SK-N-MC (cell line): ENCODE data around the gene RANBP6.

ENCODE experiments used
- DNase-seq: peaks from one replicate; pipeline ENCODE4 v3.0.0-alpha.2; 2011; ENCODE audit warnings: low read depth, low spot score
- H3K27ac ChIP-seq: fragments of 200-600 bp; sonication (generic); 2 replicates; pipeline ENCODE4 v1.5.1; 2016; ENCODE audit warnings: mixed run types
- H3K36me3 ChIP-seq: fragments of 200-600 bp; sonication (generic); 2 replicates; pipeline ENCODE4 v1.6.1; 2017; ENCODE audit warnings: antibody characterized with exemption, low read length, mixed read lengths; ENCODE audit not compliant: insufficient read depth
- H3K4me3 ChIP-seq: fragments of 200-600 bp; sonication (generic); 2 replicates; pipeline ENCODE4 v1.5.1; 2016
- H3K9ac ChIP-seq: fragments of 200-600 bp; sonication (generic); 2 replicates; pipeline ENCODE4 v1.8.0; 2017; ENCODE audit warnings: mixed run types, mixed read lengths; ENCODE audit not compliant: insufficient read length
- H3K9me3 ChIP-seq: fragments of 200-600 bp; sonication (generic); 2 replicates; pipeline ENCODE4 v1.6.1; 2017; ENCODE audit warnings: low read depth, mild to moderate bottlenecking, antibody characterized with exemption, low read length, moderate library complexity, mixed read lengths
- EZH2 ChIP-seq: fragments of 200-600 bp; sonication (generic); IDR thresholded peaks from one replicate; pipeline ENCODE4 v1.6.1; 2017; ENCODE audit warnings: antibody characterized with exemption
- FOXP2 ChIP-seq: optimal IDR thresholded peaks from 2 replicates; pipeline ENCODE3; 2011; ENCODE audit warnings: mild to moderate bottlenecking, moderate library complexity; ENCODE audit not compliant: insufficient read depth; ENCODE audit errors: extremely low read length, control extremely low read depth
- POLR2AphosphoS5 ChIP-seq: IDR thresholded peaks from 2 replicates; pipeline ENCODE4 v1.6.1; 2012; ENCODE audit warnings: mild to moderate bottlenecking, low read depth, low read length, borderline replicate concordance

The RANBP6 gene

DNA sequence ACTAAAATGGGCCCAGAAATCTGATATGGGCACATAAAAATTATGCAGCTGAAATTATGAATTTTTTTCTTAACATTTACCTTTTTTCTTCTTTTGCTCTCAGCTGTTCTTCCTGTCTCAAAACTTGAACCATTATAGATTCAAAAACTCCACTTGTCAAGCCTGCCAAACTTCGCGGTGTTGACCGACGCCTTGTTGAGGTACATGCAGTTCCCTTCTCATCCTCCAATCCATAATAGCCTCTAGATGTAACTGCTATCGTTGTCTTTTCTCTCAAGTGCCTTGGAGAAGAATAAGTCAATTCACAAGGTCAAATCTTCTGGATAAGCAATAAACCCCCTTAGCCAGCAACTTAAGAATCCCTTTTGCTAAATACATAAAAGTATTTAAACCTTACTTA lies 27.2 kb downstream of the RANBP6 start:
- no peaks in the 10 kb centered on the region for H3K36me3 ChIP-seq
- H3K27ac ChIP-seq = no peak overlapping the region
- no peaks in the 10 kb centered on the region for H3K9me3 ChIP-seq
- DNase-seq = no peak
- no peak overlapping the region for H3K9ac ChIP-seq
- H3K4me3 ChIP-seq = no peak overlapping the region
- TF ChIP-seq EZH2 (no peak), POLR2AphosphoS5 (no peak), FOXP2 (no peak)

DNA sequence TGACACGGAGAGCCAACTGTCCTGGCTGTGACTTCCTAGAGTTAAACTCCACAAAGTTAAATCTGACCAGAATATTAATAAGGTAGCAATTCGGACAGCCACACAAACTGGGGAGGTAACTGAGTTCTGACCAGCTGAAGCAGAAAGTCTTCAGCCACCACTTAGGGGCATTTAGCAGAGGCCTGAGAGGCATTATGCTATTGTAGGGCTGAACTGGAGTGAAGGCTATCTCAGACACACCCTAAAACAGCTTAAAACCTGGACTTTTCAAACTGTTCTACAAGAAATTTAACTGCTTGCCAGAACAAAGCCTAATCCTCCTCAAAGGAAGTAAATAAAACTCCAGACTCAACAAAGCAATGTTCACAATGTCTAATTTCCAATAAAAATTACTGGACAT lies 32.4 kb downstream of the RANBP6 start:
- H3K27ac ChIP-seq = no peak overlapping the region
- H3K9me3 ChIP-seq = no peaks in the 10 kb centered on the region
- peaks cover 4% of the 10 kb centered on the region; the same call in 1 of the 2 replicates for H3K36me3 ChIP-seq
- TF ChIP-seq EZH2 (no peak), POLR2AphosphoS5 (no peak), FOXP2 (no peak)
- no peak for DNase-seq
- H3K4me3 ChIP-seq = no peak overlapping the region
- H3K9ac ChIP-seq = no peak overlapping the region

DNA sequence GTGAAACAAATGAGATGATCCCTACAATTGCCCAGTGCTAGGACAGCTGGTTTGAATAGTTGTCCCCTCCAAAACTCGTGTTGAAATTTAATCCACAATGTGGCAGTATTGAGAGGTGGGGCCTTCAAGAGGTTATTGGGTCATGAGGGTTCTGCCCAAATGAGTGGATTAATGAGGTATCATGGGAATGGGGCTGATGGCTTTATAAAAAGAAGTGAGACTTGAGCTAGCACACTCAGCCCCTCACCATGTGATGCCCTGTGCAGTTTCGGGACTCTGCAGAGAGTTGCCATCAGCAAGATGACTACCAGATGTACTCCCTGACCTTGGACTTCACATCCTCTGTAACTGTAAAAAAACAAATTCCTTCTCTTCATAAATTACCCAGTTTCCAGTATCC lies 33.1 kb downstream of the RANBP6 start:
- no peak for DNase-seq
- Histone ChIP-seq H3K4me3 (no peak overlapping the region), H3K36me3 (peaks cover 4% of the 10 kb centered on the region; the same call in 1 of the 2 replicates), H3K27ac (no peak overlapping the region), H3K9ac (no peak overlapping the region), H3K9me3 (no peaks in the 10 kb centered on the region)
- TF ChIP-seq EZH2 (no peak), POLR2AphosphoS5 (no peak), FOXP2 (no peak)

DNA sequence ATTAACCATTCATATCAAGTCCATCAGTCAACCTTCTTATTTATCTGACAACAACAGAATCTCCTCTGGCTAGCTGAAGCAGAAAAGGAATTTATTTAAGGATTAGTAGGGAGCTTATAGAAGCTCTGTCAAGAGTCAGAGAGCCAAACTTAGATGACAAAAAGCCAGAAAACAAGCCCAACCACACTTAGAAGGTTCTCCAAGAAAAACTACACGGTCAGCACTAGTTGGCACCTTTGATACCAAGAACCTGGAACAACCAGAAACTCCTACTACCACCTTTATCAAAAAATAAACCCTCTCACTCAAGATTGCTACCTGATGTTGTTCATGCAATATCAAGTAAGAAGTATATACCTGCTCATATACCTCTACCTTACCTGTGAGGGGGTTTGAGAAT lies 36.9 kb downstream of the RANBP6 start:
- no peak overlapping the region for H3K9ac ChIP-seq
- DNase-seq = no peak
- no peak overlapping the region for H3K27ac ChIP-seq
- no peak for TF ChIP-seq POLR2AphosphoS5
- no peak for TF ChIP-seq EZH2
- TF ChIP-seq FOXP2 = no peak
- H3K36me3 ChIP-seq = peaks cover 4% of the 10 kb centered on the region; the same call in 1 of the 2 replicates
- H3K9me3 ChIP-seq = no peaks in the 10 kb centered on the region
- no peak overlapping the region for H3K4me3 ChIP-seq

DNA sequence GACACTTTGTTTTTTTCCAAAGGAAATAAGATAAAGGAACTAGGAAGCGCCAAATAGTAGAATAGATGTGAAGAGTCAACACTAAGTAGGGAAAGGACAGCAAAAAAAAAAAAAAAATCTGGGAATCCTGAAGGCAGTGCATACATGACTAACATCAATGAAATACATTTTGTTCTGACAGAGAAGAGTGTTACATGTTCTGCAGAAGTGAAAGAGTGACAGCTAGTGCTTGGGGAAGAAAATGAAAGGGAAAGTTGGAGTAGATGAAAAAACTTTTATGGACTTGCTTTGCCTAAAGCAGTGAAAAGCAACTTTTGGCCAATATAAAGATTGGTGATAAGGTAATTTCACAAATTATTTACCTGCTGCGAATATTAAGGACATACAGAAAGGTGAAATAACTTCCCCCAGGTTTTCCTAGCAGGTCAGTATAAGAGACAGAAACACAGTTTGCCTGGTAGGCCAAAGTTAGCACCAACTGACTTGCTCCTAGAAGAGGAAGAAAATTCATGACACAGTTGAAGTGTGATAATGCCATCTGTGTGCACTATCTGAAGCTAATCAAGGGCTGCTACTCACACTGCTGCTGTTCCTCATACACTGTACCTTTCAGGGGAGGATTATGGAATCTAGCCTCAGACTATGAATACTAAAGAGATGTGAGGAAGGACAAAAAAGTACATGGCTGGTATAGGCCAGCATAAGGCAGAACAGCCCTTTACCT lies 38.6 kb downstream of the RANBP6 start:
- no peak overlapping the region for H3K4me3 ChIP-seq
- H3K27ac ChIP-seq = no peak overlapping the region
- DNase-seq = no peak
- H3K36me3 ChIP-seq = no peaks in the 10 kb centered on the region
- no peak overlapping the region for H3K9ac ChIP-seq
- TF ChIP-seq POLR2AphosphoS5 (no peak), EZH2 (no peak), FOXP2 (no peak)
- H3K9me3 ChIP-seq = no peaks in the 10 kb centered on the region

DNA sequence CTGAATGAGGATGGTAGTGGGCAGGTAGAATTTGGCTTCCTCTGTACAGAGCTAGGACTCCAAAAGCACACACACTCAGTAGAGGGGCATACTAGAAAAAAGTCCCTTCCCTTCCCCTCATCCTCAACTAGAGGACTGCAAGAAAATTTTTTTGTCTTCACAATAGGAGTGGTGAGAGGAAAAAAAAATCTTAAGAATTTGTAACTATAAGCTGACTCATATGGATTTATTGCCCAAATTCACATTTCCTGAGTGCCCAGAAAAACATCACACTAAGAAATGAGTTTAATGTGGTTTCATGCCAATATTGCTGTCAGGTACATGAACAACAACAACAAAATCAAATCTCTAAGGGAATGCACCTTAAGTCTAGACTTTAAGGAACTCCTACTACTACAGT lies 43.7 kb downstream of the RANBP6 start:
- no peak overlapping the region for H3K4me3 ChIP-seq
- no peak overlapping the region for H3K9ac ChIP-seq
- H3K9me3 ChIP-seq = no peaks in the 10 kb centered on the region
- no peak overlapping the region for H3K27ac ChIP-seq
- H3K36me3 ChIP-seq = no peaks in the 10 kb centered on the region
- TF ChIP-seq EZH2 (no peak), FOXP2 (no peak), POLR2AphosphoS5 (no peak)
- no peak for DNase-seq
